GM19324 (cell line): ENCODE results near the gene RBM17.
"Not testable (repeated sequence)": the region's sequence is repeated elsewhere in the genome, so short reads cannot be mapped to it uniquely, and the experiment has no call there.

Experiments
- ATAC-seq: cut with Tn5 transposase; IDR thresholded peaks from one replicate; pipeline ENCODE4 v1.9.1; 2021; ENCODE audit warnings: mild to moderate bottlenecking, moderate library complexity; ENCODE audit not compliant: unreplicated experiment, low FRiP score

RBM17 gene

DNA sequence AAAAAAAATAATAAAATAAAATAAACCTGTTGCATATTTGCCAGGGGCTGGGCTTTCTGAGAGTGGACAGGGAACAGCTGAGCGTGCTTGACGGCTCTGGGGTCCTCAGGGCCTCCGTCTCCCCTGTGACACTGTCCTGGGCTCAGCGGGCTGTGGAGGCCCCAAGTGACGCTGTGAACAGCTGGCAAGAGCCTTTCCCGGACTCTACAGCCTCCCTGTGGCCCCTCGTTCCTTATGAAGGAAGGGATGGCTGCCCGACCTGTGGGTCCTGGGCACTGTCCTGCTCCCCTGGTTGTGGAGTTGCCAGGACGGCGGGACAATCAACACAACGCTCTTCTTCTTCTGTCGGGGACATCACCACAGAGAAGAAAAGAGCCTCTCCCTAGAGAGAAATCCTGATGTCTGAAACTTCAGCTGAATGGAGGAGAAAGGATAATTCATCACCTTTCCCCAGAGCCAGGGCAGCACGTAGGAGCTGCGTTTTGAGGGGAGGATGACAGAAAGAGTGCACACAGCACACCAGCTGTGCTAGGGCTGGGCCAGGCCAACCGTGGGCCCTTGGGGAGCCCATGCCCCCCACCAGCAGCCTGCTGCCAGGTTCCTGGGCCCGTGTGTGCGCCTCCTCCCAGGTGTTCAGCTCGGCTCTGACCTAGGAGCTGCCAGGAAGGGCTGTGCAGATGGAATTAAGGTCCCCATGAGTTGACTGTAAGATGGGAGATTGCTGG, 45.4 kb downstream of the RBM17 start:
- ATAC-seq = no peak

GRCh38 chr10:6135039-6135438, 46.2 kb downstream of the RBM17 start:
- no peak for ATAC-seq

DNA sequence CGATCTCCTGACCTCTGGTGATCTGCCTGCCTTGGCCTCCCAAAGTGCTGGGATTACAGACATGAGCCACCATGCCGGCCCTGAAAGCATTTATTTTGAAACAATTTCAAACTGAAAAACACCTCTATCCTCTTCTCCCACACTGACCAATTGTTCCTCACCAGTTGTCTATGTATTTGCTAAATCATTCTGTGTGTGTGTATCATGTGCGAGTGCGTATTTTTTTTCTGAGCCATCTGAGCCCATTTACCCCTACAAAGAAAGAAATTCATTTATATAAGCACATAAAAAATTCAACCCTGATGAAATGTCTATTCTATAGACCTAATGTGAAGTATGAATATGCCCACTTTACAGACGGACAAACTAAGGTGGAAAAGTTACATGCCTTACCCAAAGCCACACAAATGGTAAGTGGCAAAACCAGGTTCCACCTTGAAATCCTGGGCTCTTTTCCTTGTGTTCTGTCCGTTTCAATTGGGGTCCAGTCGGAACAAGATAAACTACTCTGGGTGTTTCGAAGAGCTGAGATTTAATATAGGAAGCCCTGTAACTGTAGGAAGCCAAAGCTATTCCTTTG, 46.8 kb downstream of the RBM17 start:
- no peak for ATAC-seq

DNA sequence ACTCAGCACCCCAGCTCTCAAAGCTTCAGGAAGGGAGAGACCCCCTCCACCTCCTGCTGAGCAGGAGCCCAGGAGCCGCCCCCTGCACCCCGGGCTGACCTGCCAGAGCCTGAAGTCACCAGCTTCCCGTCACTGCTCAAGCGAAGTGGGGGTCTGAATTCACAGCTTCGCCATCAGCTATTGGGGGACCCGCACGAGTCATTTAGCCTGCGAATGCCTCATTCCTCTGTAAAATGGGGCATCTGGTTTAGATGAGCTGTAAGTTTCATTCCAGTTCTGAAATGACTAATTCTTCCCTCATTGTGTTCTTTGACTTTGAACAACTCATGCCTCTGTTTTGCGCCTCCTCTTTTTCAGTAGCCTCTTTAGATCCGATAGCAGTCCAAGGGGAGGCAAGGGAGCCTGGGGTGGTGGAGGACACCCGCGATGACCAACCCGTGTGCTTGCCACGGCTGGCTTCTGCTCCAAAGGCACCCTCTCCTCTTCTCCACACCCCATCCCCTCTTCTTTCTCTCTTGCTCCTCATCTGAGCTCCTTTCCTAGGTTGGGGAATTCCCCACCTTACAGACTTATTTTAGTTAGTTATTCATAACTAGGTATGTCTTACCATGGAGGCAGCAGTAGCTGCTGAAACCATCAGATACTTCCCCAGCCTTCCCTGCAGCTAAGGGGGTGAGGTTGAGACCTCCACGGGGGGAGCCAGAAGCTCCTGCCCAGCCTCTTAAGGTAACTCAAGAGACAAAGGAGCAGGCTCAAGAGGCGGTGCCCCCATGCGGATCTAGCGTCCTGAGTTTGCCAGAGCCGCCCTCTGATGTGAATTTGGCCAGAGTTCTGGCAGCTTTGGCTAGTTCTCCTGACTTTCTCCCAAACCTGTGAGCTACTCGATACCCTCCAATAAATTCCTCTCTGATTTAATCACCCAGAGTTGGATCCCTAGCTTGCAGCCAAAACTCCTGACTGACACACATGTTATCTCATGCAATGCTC, 47.7 kb downstream of the RBM17 start:
- no peak for ATAC-seq

DNA sequence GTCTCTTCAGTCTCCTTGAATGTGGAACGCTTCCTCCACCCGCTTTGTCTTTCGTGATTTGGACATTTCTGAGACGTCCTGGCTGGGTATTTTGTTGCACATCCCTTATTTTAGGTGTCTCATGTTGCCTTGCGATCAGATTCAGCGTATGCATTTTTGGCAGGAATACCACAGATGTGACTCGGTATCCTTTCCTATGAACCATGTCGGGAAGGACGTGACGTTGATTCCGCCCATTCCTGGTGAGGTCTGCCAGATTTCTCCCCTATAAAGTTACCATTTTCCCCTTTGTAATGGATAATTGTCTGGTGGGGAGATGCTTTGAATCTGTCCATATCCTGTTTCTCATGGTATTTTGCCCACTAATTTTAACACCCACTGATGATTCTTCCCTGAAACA, 49.6 kb downstream of the RBM17 start:
- no peak for ATAC-seq

- ATAC-seq = no peak
Observed at GRCh38 chr10:6139470-6139869, 50.6 kb downstream of the RBM17 start.

- no peak for ATAC-seq
Observed at GRCh38 chr10:6140141-6140841, 51.5 kb downstream of the RBM17 start.

DNA sequence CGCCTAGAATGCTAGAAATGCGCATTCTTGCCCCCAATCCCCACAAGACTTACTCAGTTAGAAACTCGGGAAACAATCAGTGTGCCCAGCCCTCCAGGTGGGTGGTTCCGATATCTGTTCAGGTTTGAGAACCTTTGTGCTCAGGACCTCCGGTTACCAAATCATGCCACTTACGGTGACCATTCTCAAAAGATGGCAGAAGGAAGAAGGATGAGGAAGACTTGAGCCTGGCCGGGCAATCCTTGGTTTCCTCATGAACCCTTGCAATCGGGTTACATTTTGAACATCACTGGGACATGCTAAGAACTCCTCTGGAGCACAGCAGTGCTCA, 52.1 kb downstream of the RBM17 start:
- ATAC-seq = peak; percentile 6

DNA sequence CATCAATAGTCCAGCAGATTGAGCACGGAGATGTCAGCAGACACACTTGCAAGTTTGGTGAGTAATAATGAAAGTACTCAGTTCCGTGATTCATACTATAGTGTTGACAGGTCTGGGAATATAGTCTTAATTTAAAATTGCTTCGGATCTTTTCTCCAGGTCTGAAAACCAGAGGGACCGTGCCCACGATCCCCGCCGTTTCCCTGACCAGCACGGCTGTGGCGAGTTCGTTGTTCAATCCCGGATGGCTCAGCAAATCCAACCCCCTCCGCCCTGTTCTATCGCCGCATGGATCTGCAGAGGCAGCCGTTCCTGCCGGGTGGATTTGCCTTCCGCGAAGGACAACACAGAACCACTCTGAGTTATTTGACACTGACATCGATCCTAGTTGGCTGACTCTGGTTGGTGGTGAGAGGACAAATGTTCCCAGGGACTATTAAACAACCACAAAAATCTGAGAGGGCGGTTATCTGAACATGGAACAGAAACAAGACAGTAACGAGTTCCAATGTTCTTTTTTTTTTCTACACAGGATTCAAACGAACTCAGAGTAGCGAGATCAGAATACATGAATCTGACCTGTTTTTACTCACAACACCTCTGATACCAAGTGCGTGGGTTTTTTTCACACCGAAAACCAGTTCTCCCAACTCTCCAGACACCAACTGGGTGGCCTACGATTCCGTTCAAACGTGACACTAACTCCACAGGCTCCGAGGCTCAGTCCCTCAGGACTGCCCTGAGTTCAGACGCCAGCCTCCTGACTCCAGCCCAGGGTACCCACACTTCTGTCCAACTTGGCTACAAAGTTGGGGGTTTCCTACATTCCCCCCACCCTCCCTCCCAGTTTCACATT, 52.7 kb downstream of the RBM17 start:
- ATAC-seq = peak; percentile 51

- not testable (repeated sequence) for ATAC-seq
Observed at GRCh38 chr10:6142186-6142585, 53.4 kb downstream of the RBM17 start.

DNA sequence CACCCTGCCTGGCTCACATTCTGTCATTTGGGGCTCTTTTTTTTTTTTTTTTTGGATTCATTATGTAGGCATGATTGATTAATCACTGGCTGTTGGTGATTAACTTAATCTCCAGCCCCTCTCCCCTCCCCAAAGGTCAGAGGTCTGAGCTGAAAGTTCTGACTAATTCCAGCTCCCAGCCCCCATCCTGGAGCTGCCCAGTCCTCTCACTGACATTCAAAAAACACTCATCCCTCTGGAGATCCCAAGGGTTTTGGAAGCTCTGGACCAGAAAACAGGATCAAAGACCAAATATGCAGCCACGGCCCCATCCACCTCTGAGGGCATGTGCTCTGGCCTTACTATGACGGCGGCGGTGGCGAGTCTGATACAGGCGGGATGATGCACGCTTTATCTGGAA, 53.8 kb downstream of the RBM17 start:
- ATAC-seq = no peak

DNA sequence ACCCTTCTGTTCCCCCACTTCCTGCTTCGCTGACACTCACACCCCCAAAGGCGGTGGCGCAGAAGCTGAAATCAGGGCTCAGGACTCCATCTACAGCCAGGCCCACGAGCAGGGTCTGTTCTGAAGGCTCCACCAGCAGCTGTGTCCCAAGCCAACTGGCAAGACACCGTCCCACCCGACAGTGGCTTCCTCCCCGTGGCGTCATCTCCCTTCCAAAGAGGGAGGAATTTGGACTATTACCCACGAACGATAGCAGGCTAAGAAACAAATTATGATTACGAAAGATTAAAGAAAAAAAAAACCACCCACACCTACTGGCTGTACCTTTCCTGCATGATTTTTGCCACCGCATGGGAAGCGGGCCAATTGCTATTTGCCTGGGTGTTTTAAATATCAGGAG, 54.3 kb downstream of the RBM17 start:
- no peak for ATAC-seq

DNA sequence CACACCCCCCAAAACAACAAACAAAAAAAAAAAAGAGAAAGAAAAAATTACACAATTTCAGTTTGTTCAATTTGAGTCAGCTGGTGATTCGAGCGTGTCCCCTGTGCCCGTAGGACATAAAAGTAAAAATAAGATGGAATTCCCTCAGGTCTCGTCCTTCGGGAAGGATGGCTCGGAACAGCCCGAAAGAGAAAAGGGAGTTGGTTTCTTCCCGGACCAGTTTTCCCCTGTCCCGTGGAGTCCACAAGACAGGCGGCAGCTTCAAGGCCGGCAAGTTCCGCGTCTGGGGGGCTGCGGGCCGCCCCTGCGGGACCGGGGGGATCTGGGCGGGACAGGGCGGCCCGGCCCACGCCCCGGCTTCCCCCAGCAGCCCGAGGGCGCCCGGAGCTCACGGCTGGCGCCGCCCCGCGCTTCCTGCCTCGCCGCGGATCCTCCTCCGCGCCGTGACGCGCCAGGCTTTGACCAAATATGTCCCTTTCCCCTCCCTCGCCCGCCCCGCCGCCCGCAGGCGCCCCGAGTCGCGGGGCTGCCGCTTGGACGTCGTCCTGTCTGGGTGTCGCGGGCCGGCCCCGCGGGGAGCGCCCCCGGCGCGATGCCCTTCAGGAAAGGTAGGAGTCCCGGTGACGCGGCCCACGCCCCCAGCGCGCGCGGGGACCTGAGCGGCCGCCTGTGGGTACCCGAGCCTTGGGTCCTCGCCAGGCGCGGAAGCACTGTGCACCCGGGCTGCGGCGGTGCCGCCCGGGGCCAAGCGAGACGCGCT, 55.8 kb downstream of the RBM17 start:
- peak; percentile 86 for ATAC-seq

DNA sequence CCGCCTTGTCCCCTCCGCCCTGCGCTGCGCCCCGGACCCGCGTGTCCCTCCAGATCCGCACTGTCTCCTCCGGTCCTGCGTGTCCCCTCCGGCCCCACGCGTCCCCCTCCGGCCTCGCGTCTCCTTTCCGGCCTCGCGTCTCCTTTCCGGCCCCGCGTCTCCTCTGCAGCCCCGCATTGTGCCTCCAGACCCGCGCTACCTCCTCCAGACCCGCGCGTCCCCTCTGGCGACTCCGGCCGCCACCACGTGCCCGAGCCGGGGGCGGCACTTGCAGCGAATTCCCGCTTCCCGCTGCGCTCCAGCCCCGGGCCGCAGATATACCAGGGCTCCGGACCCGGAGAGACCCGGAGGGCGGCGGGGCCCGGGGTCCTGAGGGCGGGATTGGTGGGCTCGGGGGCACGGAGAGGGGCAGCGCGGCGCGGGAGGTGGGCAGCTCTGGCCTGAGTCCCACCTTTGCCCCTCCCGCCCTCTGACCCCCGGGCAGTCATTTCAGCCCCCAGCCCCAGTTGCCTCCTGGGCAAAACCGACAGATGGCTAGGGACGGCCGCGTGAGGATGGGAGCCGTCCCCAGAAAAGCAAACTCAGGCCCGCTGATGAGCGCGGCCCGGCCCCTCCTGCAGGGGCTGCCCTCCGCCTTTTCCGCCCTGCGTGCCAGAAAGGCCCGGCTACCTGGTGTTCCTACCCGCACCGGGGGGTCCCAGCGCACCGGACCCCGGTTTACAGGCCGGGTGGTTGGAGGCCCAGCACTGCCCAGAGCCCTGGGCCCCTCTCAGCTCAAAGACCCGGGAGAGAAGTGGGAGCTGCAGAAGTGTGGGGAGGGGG, 56.5 kb downstream of the RBM17 start:
- no peak for ATAC-seq

DNA sequence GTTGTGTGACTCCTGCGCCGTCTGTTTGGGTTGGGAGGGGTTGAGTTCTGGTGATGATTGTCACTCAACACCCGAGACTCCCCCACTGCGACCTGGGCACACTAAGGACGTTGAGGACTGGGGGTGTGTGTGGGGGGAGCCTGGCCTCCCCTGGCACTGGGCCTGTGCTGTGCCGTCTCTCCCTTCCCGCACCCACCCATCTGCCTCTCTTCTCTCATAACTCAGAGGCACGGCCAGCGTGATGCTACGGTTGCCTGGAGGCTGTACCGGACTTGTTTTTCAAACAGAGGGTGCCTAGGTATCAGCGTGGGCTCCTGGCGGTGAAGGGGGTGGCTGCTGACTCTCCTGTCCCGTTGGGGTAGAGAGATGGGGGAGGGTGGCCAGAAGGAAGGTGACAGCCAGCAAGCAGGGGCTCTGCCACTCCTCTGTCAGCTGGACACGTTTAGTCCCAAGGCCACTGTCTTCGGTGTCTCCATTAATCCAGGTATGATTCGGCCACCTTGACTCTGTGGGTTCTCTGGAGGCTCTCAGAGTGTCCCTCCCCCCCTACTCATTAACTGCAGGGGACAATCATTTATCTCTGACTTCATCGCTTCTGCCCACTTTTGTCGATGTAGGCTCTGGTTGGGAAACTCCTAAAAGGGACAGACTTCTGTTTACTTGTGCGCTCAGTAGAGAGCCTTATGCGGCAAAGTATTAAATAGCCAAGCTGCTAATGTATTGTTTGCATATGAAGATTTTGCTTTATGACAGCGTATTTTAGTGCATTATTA, 57.4 kb downstream of the RBM17 start:
- no peak for ATAC-seq

DNA sequence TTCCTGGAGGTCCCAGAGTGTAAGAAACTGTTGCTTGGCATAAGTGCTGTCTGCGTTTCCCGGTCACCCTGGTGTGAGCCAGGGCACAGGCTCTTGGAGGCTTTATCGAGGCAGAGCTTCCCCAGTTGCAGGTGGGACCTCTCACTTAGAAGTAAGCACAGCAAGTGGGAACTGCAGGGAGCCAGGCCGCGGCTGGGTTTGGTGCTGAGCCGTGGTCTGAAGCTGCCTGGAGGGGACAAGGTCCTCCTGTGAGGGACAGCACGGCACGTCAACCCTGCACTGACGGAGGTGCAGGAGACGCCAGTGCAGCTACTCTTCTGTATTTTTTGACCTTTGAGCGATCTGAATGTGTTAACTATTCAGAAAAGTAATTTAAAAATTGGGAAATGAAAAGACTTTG, 58.1 kb downstream of the RBM17 start:
- ATAC-seq = no peak

- no peak for ATAC-seq
Observed at GRCh38 chr10:6148251-6148701, 59.4 kb downstream of the RBM17 start.

- no peak for ATAC-seq
Observed at GRCh38 chr10:6148908-6149307, 60.1 kb downstream of the RBM17 start.
